ENCODE data around the gene VPS26A.

Gene VPS26A

DNA sequence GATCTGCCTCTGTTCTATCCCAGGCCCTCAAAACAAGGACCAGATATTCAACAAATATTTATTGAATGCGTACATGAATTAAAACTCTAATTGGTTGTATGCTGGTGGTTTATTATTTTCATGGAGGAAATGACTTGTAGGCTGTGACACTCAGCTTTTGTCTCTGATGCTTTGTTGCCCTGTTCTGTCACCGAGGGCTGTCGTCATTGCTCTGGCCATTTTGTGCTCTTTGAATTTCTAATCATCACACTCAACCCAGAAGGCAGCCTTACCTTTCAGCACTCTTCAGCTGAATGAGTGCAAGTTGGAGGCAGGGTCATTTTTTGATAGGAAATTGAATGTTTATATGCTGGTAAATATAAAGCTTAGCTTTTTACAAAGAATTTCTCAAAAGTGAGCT, 21.5 kb upstream of the VPS26A start:
- TF ChIP-seq, protein P1, sequence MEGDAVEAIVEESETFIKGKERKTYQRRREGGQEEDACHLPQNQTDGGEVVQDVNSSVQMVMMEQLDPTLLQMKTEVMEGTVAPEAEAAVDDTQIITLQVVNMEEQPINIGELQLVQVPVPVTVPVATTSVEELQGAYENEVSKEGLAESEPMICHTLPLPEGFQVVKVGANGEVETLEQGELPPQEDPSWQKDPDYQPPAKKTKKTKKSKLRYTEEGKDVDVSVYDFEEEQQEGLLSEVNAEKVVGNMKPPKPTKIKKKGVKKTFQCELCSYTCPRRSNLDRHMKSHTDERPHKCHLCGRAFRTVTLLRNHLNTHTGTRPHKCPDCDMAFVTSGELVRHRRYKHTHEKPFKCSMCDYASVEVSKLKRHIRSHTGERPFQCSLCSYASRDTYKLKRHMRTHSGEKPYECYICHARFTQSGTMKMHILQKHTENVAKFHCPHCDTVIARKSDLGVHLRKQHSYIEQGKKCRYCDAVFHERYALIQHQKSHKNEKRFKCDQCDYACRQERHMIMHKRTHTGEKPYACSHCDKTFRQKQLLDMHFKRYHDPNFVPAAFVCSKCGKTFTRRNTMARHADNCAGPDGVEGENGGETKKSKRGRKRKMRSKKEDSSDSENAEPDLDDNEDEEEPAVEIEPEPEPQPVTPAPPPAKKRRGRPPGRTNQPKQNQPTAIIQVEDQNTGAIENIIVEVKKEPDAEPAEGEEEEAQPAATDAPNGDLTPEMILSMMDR (IDR thresholded peaks at IDR 0.05; ENCODE audit: extremely low read depth, missing control alignments) = no peak
- DNase-seq (ENCODE audit: low spot score) = no peak

DNA sequence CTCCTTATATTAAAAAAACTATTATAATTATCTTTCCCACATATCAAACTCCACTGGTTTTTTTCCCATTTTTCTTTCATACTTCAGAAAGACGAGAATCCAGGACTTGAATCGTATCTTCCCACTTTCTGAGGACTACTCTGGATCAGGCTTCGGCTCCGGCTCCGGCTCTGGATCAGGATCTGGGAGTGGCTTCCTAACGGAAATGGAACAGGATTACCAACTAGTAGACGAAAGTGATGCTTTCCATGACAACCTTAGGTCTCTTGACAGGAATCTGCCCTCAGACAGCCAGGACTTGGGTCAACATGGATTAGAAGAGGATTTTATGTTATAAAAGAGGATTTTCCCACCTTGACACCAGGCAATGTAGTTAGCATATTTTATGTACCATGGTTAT, 20.2 kb upstream of the VPS26A start:
- DNase-seq (ENCODE audit: low spot score) = no peak
- TF ChIP-seq, protein P1 (IDR thresholded peaks at IDR 0.05; ENCODE audit: extremely low read depth, missing control alignments) = no peak

DNA sequence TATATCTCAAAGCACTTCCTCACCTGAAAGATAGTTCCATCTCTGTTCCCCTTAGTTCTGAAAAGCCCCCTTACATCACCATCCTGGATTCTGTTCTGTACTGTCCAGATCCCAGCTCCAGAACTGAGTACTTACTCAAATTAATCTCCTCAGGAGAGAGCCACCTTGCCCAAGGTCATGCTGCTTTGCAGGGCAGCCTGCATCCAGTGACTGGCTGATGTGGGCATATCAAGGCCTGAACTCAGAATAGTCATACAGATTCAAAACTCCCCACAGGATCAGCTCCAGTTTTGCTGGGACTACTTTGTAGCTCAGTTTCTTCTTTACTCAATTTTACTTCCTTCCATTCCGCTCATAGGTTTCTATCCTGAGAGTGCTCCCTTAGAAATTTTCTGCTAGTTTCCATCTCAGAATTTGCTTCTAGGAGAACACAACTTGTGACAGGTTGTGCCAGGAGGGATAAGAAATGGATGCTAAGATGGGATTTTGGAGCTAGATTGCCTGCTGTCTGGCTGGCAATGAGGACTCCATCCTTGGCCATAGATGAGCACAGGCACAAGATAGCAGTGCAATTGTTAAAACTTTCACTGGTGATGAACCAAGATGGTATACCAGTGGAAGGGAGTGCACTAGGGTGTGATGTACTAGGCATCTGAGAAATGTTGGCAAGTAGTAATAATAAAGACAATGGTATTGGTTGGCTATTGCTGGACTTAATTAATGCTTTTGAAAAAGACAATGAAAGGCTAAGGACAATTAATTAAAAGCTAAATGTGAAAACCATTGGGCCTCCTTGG, 18.8 kb upstream of the VPS26A start:
- DNase-seq (ENCODE audit: low spot score) = no peak
- TF ChIP-seq, protein P1 (IDR thresholded peaks at IDR 0.05; ENCODE audit: extremely low read depth, missing control alignments) = no peak

DNA sequence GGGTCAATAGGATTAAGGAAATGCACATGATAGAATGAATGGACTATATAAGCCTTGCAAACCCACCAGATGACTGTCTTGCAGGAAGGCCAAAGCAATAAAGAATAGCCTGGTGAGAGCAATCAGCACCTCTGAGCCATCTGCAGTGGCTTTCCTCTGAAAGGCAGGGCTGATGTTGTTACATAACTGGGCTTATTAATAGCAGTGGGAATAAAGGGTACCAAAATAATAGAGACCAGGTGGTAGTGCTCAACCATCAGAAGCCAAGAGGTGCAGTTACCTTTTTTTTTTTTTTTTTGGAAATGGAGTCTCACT, 16.8 kb upstream of the VPS26A start:
- TF ChIP-seq, protein P1 (IDR thresholded peaks at IDR 0.05; ENCODE audit: extremely low read depth, missing control alignments) = no peak
- no peak for DNase-seq (ENCODE audit: low spot score)

DNA sequence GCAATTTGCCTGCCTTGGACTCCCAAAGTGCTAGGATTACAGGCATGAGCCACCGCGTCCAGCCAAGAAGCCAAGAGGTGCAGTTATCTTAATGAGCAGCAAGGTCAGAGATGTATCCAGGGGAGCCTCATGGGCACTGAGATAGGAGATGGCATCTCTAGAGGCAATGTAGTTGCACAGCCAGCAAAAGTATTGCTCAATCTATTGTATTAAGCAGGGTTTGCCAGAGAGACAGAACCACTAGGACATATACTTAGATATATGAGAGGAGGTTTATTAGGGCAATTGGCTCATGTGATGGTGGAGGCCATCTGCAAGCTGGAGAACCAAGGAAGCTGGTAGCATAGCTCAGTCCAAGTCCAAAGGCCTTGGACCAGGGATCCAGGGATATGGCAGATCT, 16.3 kb upstream of the VPS26A start:
- no peak for DNase-seq (ENCODE audit: low spot score)
- TF ChIP-seq, protein P1 (IDR thresholded peaks at IDR 0.05; ENCODE audit: extremely low read depth, missing control alignments) = no peak

DNA sequence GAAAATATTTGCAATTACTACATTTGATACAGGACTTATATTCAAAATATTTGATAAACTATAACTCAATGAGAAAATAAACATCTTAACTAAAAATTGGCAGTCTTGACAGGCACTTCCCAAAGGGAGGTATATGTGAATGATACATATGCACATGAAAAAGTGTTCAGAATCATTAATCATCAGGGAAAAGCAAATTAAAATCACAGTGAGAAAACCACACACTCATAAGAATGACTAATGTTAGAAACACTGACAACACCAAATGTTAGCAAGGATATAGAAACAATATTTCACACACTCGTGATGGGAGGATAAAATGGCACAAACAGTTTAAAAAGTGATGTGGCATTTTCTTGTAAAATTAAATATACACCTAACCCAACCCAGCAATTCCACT, 4.1 kb upstream of the VPS26A start:
- TF ChIP-seq, protein P1 (IDR thresholded peaks at IDR 0.05; ENCODE audit: extremely low read depth, missing control alignments) = no peak
- no peak for DNase-seq (ENCODE audit: low spot score)

DNA sequence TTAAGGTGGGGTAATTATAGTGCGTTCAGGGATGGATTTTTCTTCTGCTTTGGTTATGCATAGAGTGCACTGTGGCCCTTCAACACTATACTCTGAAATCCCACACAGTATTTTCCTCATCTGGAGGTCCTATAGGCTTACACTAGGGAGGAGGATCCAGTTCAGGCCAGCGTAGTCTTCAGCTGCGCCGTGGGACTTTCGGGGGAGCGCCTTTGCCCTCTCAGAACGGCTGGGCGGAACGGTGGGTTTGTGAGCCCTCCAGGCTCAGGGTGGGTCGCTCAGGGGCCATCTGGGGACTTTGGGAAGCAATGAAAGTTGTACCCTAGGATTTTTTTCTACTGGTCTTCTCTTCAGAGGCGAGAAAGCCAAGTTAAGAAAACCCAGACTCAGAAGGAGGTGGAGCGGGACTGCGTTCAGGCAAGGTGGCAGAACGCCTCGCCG, 652 bp upstream of the VPS26A start:
- TF ChIP-seq, protein P1 (IDR thresholded peaks at IDR 0.05; ENCODE audit: extremely low read depth, missing control alignments) = peak; percentile 37
- DNase-seq (ENCODE audit: low spot score) = no peak

Measured in GM20000 (cell line).